HT-29 (cell line): ENCODE results near the gene SLC35F3. TPM values are rescaled to one million over a fixed set of nuclear protein-coding genes. Genes with fewer than 3 reads are reported as not detected.
"Not testable (repeated sequence)": the region's sequence is repeated elsewhere in the genome, so short reads cannot be mapped to it uniquely, and the experiment has no call there.

Experiments
- DNase-seq: peaks from one replicate; pipeline ENCODE4 v3.0.0-alpha.2; 2015; ENCODE audit warnings: low spot score
- total RNA-seq: library from RNA; depleted of rRNA; stranded (reverse); fragments of >200 nt; shearing (Covaris generic); gene quantifications from 2 replicates; pipeline ENCODE4 v1.2.3, GENCODE V29; 2014; rRNA removed

Gene SLC35F3
- not detected in 2 replicates for total RNA-seq

DNA sequence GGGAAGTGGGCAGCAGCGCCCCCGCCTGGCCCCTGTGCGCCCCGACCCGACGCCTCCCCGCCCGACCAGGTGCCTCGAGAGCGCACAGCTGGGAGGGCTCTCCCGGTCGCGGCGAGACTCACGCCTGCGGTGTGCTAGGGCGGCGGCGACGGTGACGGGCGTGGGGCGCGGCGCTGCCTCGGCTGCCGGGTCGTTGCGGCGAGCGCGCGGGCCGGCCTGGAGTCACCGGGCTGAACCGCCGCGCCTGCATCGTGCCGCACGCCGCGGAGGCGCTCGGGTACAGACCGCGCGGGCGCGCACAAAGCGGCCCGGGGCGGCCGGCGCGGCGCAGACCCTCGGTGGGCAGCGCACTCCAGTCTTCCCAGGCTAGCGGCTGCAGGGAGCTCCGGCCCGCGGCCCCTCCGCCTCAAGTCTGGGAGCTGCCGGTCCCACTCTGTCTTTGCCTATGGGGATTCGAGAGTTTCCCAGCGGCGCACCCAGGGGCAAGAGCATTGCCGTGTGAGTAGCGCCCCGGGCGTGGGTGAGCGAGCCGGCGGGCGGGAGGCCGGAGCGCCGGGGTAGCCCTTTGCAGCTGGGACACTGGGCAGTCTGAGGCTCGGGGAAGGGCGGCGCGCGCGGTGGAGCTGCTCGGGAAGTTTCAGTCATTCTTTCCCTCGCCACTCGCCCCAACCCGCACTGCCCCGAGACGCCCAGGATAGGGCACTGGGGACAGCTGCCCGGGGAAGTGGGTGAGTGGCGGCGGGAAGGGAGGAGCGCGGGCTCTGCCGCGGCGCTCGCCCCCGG, at the start of gene SLC35F3:
SLC35F3 (plus strand) TSS at position 44 of the 783 bp plus-strand sequence.
- no peak for DNase-seq

DNA sequence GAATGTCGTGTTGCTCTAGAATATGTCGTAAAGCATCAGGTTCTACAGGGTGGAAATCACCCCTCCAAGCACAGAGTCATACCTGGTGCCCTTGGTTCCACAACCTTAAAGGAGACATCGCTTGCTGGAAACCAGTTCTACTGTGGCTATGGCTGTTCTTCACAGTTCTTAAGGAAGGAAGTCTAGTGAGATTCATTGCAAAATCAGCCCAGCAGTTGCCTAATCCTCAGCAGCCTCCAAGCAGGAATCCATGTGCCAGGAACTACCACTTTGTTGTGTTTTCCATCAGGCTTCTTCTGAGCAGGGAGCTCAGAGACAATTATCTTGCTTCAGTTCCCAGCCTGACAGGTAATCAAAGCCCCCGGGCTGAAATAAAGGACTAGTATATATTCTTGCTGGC, 45.0 kb upstream of the SLC35F3 start:
- no peak for DNase-seq

- no peak for DNase-seq
Observed at GRCh38 chr1:233863901-233864545, 40.5 kb upstream of the SLC35F3 start.

DNA sequence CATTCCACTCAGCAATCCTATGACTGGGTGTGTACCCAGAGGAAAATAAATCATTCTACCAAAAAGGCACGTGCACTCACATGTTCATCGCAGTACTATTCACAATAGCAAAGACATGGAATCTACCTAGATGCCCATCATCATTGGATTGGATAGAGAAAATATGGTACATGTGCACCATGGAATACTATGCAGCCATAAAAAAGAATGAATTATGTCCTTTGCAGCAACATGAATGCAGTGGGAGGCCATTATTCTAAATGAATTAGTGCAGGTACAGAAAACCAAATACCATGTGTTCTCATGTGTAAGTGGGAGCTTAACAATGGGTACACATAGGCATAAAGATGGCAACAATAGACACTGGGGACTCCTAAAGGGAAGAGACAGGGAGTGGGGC, 39.9 kb upstream of the SLC35F3 start:
- DNase-seq = no peak

GRCh38 chr1:233865216-233865615, 39.3 kb upstream of the SLC35F3 start:
- no peak for DNase-seq

GRCh38 chr1:233865902-233866301, 38.6 kb upstream of the SLC35F3 start:
- no peak for DNase-seq

DNA sequence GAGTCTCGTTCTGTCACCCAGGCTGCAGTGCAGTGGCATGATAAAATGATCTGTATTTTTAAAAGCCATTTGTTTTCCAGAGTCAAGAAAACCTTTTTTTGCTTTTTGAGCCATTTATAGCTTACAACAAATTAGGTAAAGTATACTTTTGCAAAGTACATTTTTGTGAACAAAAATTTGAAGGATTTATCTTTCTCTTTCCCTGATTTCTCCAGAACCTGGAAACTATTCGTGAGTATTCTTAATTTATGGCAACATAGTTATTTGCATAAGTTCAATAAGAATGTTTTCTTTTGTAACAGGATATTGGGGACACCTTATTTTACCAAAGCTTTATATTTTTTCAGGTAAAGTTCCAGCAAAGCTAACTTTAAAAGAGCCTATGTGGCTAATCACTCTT, 37.4 kb upstream of the SLC35F3 start:
- no peak for DNase-seq

DNA sequence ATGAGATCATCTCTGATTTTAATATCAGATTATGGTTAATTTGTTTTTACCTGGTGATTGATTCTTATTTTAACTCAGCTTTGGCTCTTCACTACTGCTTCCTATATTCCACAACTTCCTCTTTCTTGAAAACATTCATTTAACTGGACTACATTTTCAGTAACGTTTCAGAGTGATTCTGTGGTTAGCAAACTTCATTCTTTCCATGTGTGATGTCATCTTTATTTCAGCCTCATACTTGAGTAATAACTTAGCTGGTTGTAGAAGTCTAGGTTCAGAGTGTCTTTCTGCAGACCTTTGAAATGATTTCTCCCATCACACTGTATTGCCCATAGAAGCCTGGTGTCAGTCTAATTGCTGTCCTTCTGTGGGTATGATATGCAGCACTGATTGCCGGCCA, 36.0 kb upstream of the SLC35F3 start:
- no peak for DNase-seq

DNA sequence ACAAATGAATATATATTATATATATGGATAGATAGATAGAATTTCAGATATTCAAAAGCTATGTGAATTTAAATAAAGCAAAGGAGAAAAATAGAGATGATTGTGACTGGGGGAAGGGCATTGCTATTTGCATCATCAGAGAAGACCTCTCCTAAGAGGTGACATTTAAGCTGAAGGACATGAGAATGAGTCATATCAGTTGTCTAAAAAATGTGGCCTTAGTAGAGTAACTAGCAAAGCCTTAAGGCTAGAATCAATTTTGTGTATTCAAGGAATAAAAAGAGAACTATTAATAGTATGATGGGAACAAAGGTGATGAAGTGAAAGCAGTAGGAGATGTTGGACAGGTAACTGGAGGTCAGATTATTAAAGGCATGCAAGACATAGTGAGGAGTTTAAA, 34.8 kb upstream of the SLC35F3 start:
- no peak for DNase-seq

DNA sequence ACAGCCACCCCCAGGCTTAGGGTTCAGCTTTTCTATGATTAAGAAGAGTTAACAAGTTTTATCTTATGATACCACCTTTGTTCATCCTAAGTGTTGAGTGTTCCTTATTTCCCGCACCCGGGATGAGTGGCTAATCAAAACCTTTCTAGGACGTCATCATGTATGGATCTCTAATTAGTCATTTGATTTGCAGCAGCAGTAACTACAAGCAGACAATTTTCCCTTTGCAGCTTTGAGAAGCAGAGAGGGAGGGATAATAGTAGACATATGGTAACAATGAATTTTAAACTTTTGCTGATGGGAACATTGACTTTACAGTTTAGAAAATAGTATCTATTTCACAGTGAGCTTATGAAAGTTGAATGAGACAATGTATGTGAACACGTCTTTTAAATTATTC, 30.8 kb upstream of the SLC35F3 start:
- DNase-seq = no peak

GRCh38 chr1:233879841-233880240, 24.6 kb upstream of the SLC35F3 start:
- DNase-seq = no peak

DNA sequence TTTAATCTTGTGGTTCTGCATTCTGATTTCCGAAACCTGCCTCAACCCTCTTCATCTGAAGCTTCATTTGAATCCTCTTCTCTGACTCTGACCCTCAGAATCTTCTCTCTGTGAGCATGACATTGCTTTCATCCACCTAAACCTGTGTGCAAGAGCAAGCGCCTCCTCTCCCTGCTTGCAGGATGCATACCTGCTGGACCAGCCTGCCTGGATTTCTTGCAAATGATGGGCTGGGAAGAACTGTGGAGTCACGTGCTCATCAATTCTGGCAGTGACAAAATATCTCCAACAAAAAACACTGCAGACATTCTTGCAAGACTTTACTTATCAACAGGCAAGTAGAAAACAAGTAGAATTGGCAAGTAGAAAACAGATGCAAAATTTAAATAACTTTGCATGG, 20.8 kb upstream of the SLC35F3 start:
- DNase-seq = no peak

DNA sequence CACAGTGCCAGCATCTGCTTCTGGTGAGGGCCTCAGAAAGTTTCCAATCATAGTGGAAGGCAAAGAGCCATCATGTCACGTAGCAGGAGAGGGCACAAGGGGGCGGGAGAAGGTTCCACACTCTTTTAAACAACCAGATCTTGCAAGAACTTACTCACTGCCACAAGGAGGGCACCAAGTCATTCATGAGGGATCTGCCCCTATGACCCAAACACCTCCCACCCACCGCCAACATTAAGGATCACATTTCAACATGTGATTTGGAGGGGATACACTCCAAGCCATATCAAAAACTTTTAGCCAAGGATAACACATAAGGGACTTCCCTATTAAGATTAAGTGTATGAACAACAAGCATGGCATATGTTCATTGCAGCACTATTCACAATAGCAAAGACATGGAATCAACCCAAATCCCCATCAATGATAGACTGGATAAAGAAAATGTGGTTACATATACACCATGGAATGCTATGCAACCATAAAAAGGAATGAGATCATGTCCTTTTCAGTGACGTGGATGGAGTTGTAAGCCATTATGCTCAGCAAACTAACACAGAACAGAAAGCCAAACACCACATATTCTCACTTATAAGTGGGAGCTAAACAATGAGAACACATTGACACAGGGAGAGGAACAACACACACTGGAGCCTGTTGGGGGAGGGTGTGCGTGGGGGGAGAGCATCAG, 19.9 kb upstream of the SLC35F3 start:
- no peak for DNase-seq

- DNase-seq = no peak
Observed at GRCh38 chr1:233885196-233885920, 19.1 kb upstream of the SLC35F3 start.

DNA sequence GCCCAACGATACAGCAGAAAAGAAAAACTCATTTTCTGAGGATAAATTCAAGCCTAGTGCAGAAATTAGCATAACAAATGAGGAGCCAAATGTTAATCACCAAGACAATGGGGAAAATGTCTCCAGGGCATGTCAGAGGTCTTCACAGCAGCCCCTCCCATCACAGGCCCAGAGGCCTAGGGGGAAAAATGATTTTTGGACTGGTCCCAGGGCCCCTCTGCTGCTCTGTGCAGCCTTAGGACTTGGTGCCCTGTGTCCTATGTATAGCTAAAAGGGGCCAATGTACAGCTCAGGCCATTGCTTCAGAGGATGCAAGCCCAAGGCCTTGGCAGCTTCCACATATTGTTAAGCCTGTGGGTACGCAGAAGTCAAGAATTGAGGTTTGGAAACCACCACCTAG, 13.3 kb upstream of the SLC35F3 start:
- DNase-seq = not testable (repeated sequence)

- DNase-seq = no peak
Observed at GRCh38 chr1:233897325-233898162, 6.9 kb upstream of the SLC35F3 start.

- DNase-seq = no peak
Observed at GRCh38 chr1:233901495-233901894, 3.0 kb upstream of the SLC35F3 start.

GRCh38 chr1:233905416-233906051, 1.1 kb downstream of the SLC35F3 start:
- no peak for DNase-seq

DNA sequence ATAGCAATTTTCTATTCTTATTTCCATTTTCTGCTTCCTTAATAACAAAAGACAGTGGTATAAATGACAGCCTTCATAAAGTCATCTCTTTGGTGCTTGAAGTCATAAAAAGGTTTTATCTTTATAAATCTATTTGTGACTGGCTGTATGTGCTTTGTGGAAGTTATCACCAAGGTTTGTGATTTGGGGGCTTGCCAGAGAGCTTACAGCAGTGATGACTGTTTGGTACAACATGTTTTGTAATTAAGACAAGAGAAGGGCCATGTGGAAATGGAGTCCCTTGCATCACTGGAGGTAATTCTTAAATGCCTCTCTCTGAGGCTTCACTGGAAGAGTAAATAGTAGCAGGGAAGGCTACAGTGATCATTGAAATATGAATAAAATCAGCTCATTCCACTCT, 2.7 kb downstream of the SLC35F3 start:
- no peak for DNase-seq

GRCh38 chr1:233908092-233908491, 3.6 kb downstream of the SLC35F3 start:
- DNase-seq = no peak

DNA sequence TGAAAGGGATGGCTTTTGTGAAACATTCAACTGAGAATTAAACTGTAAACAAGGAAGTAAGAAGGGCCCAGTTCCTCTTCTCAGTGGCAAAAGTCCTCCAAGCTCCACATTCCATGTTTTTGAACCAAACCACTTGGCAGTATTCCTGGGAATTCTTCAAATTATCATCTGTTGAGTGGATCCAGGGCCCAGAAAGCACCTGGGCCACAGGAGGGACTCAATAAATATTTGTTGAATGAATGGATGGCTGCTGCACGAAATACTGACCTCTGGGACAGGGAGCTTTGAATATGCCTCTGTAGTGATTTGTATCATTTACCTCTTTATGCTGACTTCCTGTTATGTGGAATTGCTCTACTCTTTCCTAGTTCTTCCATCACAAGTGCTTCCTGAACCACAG, 4.7 kb downstream of the SLC35F3 start:
- DNase-seq = peak; percentile 13
